ENCODE measurements around the gene EPHA10. TPM values are rescaled to one million over a fixed set of nuclear protein-coding genes. Genes with fewer than 3 reads are reported as not detected.

EPHA10 gene
- total and polyA plus RNA-seq, 7 donors, result 0.05 TPM; not detected in 6

GRCh38 chr1:37722181-37723071, 42.5 kb downstream of the EPHA10 start:
- DNase-seq (no peak), ATAC-seq (no peak)
- Histone ChIP-seq H3K36me3 (ENCODE audit: insufficient read depth in 1 of 2, low read depth in 1 of 2) (no peaks in the 10 kb centered on the region), H3K4me1 (no peaks in the 10 kb centered on the region), H3K27ac (no peak overlapping the region), H3K4me3 (no peak overlapping the region), H3K27me3 (ENCODE audit: insufficient read depth in 3 of 3, low read length in 2 of 3) (peaks cover 0 to 30% (median 5%) of the 10 kb centered on the region in 3 donors), H3K9me3 (no peaks in the 10 kb centered on the region)
- no peak for TF ChIP-seq CTCF (IDR thresholded peaks at IDR 0.05)
- intact Hi-C loops (cut with DNase I), result no loop called here
- WGBS, 3 donors, result 67 to 73% (median 71%) methylated on average over 14 of the region's 14 CpGs

- H3K27ac ChIP-seq, result no peak overlapping the region
- ATAC-seq (no peak), DNase-seq (no peak)
- H3K9me3 ChIP-seq, result no peaks in the 10 kb centered on the region
- intact Hi-C loops (cut with DNase I), result no loop called here
- no peak overlapping the region for H3K4me3 ChIP-seq
- H3K4me1 ChIP-seq, result no peaks in the 10 kb centered on the region
- no peaks in the 10 kb centered on the region for H3K36me3 ChIP-seq (ENCODE audit: insufficient read depth in 1 of 2, low read depth in 1 of 2)
- H3K27me3 ChIP-seq (ENCODE audit: insufficient read depth in 3 of 3, low read length in 2 of 3), result peaks cover 0 to 24% (median 5%) of the 10 kb centered on the region in 3 donors
- TF ChIP-seq CTCF (IDR thresholded peaks at IDR 0.05), result no peak
- 36 to 49% (median 42%) methylated on average over 19 of the region's 19 CpGs for WGBS, 3 donors
These were observed 43.4 kb downstream of the EPHA10 start for GRCh38 chr1:37721565-37721964.

- DNase-seq, result no peak
- ATAC-seq, result no peak
- H3K27me3 ChIP-seq (ENCODE audit: insufficient read depth in 3 of 3, low read length in 2 of 3), result peaks cover 0 to 15% (median 4%) of the 10 kb centered on the region in 3 donors
These were observed 44.4 kb downstream of the EPHA10 start for GRCh38 chr1:37720231-37721130.

More at GRCh38 chr1:37720231-37721130, 44.4 kb downstream of the EPHA10 start:
- Histone ChIP-seq H3K27ac (no peak overlapping the region), H3K4me3 (no peak overlapping the region), H3K36me3 (ENCODE audit: insufficient read depth in 1 of 2, low read depth in 1 of 2) (no peaks in the 10 kb centered on the region), H3K9me3 (no peaks in the 10 kb centered on the region), H3K4me1 (no peaks in the 10 kb centered on the region)
- intact Hi-C loops (cut with DNase I), result no loop called here
- WGBS, 3 donors, result 78 to 84% (median 80%) methylated on average over 22 of the region's 22 CpGs
- no peak for TF ChIP-seq CTCF (IDR thresholded peaks at IDR 0.05)

All from psoas muscle (tissue), 8 donors.